Right atrium auricular region (tissue), 2 donors: Measurements from ENCODE around the gene GGPS1. TPM values are rescaled to one million over a fixed set of nuclear protein-coding genes. Genes with fewer than 3 reads are reported as not detected.
"Not testable (repeated sequence)": the region's sequence is repeated elsewhere in the genome, so short reads cannot be mapped to it uniquely, and the experiment has no call there.

Experiments
- DNase-seq: peaks from one replicate; pipeline ENCODE4 v3.0.0-alpha.2; 2019; ENCODE audit warnings: low spot score
- H3K27ac ChIP-seq, 2 donors: fragments of 200-600 bp; sonication (generic); 1 replicate in 1 of 2; 2 replicates in 1 of 2; pipeline ENCODE4 v1.5.1; 2016 to 2019
- H3K27me3 ChIP-seq, 2 donors: fragments of 200-600 bp; sonication (generic); one replicate each; pipeline versions ENCODE4 v1.5.1 to v1.6.0; 2017 to 2019
- H3K36me3 ChIP-seq: fragments of 200-600 bp; sonication (generic); one replicate; pipeline ENCODE4 v1.5.1; 2016
- H3K4me1 ChIP-seq, 2 donors: fragments of 200-600 bp; sonication (generic); one replicate each; pipeline versions ENCODE4 v1.5.1 to v1.6.0; 2017 to 2019
- H3K4me3 ChIP-seq, 2 donors: fragments of 200-600 bp; sonication (generic); 1 replicate in 1 of 2; 2 replicates in 1 of 2; pipeline ENCODE4 v1.5.1; 2017 to 2019; ENCODE audit warnings: mild to moderate bottlenecking in 1 of 2, moderate library complexity in 1 of 2
- H3K9me3 ChIP-seq, 2 donors: fragments of 200-600 bp; sonication (generic); one replicate each; pipeline ENCODE4 v1.5.1; 2019
- total RNA-seq, 2 donors: library from RNA; depleted of rRNA; stranded (reverse); fragments of >200 nt; gene quantifications; one replicate each; pipeline ENCODE4 v1.1.0, GENCODE V29; 2016
- TF ChIP-seq, protein P1 (sequence below), 2 donors: fragments of 200-600 bp; sonication (generic); IDR thresholded peaks; one replicate each; pipeline ENCODE4 v1.5.1; 2019; ENCODE audit warnings: antibody characterized with exemption in 2 of 2

GGPS1 gene
- total RNA-seq, 2 donors from 2014 or later, result 13.4 to 18.9 TPM

GRCh38 chr1:235299169-235299858 is 29.1 kb upstream of the GGPS1 start:
- peaks cover 0 to 11% of the 10 kb centered on the region in 2 donors for H3K4me1 ChIP-seq

DNA sequence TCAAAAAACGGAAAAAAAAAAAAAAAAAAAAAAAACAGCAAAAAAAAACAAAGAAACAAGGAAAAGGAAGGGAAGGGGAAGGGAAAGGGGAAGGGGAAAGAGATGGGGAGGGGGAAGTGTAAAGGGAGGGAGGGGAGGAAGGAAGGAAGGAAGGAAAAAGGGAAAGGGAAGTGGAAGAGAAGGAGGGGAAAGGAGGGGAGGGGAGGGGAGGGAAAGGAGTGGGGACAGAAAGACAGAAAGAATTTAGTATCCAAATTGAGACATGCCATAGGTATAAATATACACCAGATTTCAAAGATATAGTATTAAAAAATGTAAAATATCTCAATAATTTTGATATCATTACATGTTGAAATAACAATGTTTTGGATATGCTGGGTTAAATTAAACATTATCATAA is 26.2 kb upstream of the GGPS1 start:
- Histone ChIP-seq H3K27me3 (no peaks in the 10 kb centered on the region), H3K4me1 (peaks cover 0 to 29% of the 10 kb centered on the region in 2 donors), H3K4me3 (no peak overlapping the region), H3K27ac (no peak overlapping the region), H3K36me3 (no peaks in the 10 kb centered on the region), H3K9me3 (no peaks in the 10 kb centered on the region)
- no peak for DNase-seq
- TF ChIP-seq, protein P1, sequence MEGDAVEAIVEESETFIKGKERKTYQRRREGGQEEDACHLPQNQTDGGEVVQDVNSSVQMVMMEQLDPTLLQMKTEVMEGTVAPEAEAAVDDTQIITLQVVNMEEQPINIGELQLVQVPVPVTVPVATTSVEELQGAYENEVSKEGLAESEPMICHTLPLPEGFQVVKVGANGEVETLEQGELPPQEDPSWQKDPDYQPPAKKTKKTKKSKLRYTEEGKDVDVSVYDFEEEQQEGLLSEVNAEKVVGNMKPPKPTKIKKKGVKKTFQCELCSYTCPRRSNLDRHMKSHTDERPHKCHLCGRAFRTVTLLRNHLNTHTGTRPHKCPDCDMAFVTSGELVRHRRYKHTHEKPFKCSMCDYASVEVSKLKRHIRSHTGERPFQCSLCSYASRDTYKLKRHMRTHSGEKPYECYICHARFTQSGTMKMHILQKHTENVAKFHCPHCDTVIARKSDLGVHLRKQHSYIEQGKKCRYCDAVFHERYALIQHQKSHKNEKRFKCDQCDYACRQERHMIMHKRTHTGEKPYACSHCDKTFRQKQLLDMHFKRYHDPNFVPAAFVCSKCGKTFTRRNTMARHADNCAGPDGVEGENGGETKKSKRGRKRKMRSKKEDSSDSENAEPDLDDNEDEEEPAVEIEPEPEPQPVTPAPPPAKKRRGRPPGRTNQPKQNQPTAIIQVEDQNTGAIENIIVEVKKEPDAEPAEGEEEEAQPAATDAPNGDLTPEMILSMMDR (IDR thresholded peaks at IDR 0.05), result no peak

More at GRCh38 chr1:235299169-235299858, 29.1 kb upstream of the GGPS1 start:
- TF ChIP-seq, protein P1 (IDR thresholded peaks at IDR 0.05), result no peak
- Histone ChIP-seq H3K9me3 (peaks cover 0 to 4% of the 10 kb centered on the region in 2 donors), H3K36me3 (no peaks in the 10 kb centered on the region), H3K4me3 (no peak overlapping the region), H3K27ac (no peak overlapping the region), H3K27me3 (no peaks in the 10 kb centered on the region)
- no peak for DNase-seq

DNA sequence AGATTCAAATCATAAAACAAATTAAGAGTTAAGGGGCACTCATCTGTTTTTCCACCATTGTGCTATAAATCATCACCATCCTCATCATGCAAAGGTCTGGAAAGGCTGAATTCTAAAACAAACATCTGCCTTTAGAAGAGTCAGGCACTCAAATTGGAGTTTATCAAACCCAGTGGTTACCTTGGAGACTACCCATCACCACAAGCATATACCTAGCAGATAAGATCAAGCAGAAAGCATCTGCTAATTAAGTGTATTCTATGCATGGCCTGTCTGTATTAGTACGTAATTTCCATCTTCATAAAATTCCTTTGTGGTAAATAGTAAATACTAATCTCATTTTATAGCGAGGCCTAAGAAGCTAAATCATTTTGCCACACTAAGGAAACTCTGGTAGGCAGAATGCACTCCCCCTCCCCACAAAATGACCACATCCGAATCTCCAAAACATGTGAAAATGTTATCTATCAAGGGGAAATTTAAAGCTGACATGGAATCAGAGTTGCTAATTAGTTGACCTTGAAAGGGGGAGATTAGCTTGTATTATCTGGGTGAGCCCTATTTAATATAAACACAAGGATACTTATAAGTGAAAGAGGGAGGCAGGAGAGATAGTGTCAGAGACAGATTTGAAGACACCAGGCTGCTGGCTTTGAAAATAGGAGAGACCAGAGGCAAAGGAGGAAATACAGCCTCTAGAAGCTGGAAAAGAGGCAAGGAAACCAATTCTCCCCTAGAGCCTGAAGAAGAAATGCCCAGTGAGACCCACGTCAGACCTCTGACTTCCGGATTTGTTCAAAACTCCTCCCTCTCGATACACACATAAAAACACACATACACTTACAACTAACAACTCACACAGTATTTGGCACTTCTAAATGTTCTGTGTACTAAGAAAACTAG is 23.6 kb upstream of the GGPS1 start:
- peaks cover 0 to 41% of the 10 kb centered on the region in 2 donors for H3K4me1 ChIP-seq
- DNase-seq, result no peak
- TF ChIP-seq, protein P1 (IDR thresholded peaks at IDR 0.05), result no peak
- no peaks in the 10 kb centered on the region for H3K27me3 ChIP-seq
- H3K4me3 ChIP-seq, result no peak overlapping the region
- H3K36me3 ChIP-seq, result no peaks in the 10 kb centered on the region
- H3K9me3 ChIP-seq, result no peaks in the 10 kb centered on the region
- H3K27ac ChIP-seq, result peak overlapping the region in 1 of 2 donors; percentile 1

- no peak overlapping the region for H3K27ac ChIP-seq
These were observed 20.9 kb upstream of the GGPS1 start for GRCh38 chr1:235307158-235308124.

DNA sequence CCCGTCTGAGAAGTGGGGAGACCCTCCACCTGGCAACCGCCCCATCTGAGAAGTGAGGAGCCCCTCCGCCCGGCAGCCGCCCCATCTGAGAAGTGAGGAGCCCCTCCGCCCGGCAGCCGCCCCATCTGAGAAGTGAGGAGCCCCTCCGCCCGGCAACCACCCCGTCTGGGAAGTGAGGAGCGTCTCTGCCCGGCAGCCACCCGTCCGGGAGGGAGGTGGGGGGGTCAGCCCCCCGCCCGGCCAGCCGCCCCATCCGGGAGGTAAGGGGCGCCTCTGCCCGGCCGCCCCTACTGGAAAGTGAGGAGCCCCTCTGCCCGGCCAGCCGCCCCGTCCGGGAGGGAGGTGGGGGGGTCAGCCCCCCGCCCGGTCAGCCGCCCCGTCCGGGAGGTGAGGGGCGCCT is 19.2 kb upstream of the GGPS1 start:
- H3K27me3 ChIP-seq, H3K4me3 ChIP-seq, DNase-seq, H3K36me3 ChIP-seq, H3K27ac ChIP-seq, H3K9me3 ChIP-seq: not testable (repeated sequence)
- peaks cover 0 to 48% of the 10 kb centered on the region in 2 donors for H3K4me1 ChIP-seq

More at GRCh38 chr1:235307158-235308124, 20.9 kb upstream of the GGPS1 start:
- Histone ChIP-seq H3K9me3 (no peaks in the 10 kb centered on the region), H3K4me3 (no peak overlapping the region), H3K27me3 (no peaks in the 10 kb centered on the region), H3K36me3 (no peaks in the 10 kb centered on the region), H3K4me1 (peaks cover 0 to 41% of the 10 kb centered on the region in 2 donors)
- no peak for DNase-seq
- TF ChIP-seq, protein P1 (IDR thresholded peaks at IDR 0.05), result no peak
